Keratinocyte (primary cell): Measurements from ENCODE around the gene TGFBR1. TPM values are rescaled to one million over a fixed set of nuclear protein-coding genes. Genes with fewer than 3 reads are reported as not detected.

Source experiments
- DNase-seq: peaks from one replicate; pipeline ENCODE4 v3.0.0-alpha.2; 2011; ENCODE audit warnings: low read depth, missing footprints, low spot score
- FAIRE-seq: peaks from 2 replicates; lab custom pipeline; 2011; peaks lifted over from hg19 to GRCh38; lab: Jason Lieb, UNC
- H2AFZ ChIP-seq: 2 replicates; pipeline ENCODE4 v1.6.0; 2012; ENCODE audit warnings: low read length, control low read depth, inconsistent platforms; ENCODE audit not compliant: control insufficient read depth
- H3K27ac ChIP-seq: 2 replicates; pipeline ENCODE4 v1.5.1; 2011; ENCODE audit warnings: low read length; ENCODE audit not compliant: control insufficient read depth, insufficient read depth
- H3K27me3 ChIP-seq: 3 replicates; pipeline ENCODE4 v1.6.0; 2011; ENCODE audit warnings: low read length; ENCODE audit not compliant: control insufficient read depth, insufficient read depth; ENCODE audit errors: extremely low read depth
- H3K36me3 ChIP-seq, 2 experiments: 2 replicates in 1 of 2; 3 replicates in 1 of 2; pipeline ENCODE4 v1.5.1; 2011; ENCODE audit warnings: low read length in 2 of 2, mild to moderate bottlenecking in 1 of 2; ENCODE audit not compliant: control insufficient read depth in 2 of 2, insufficient read depth in 2 of 2; ENCODE audit errors: extremely low read depth in 1 of 2
- H3K4me1 ChIP-seq: 3 replicates; pipeline ENCODE4 v1.5.1; 2011; ENCODE audit warnings: low read length; ENCODE audit not compliant: control insufficient read depth, insufficient read depth; ENCODE audit errors: extremely low read depth
- H3K4me2 ChIP-seq: 3 replicates; pipeline ENCODE4 v1.6.0; 2011; ENCODE audit warnings: low read depth, low read length; ENCODE audit not compliant: control insufficient read depth, insufficient read depth; ENCODE audit errors: extremely low read depth
- H3K4me3 ChIP-seq, 3 experiments: fragments of 200-600 bp in 1 of 3; sonication (generic) in 1 of 3; 2 replicates in 2 of 3; 3 replicates in 1 of 3; pipeline ENCODE4 v1.5.1; 2011 to 2016; ENCODE audit warnings: low read length in 3 of 3, mild to moderate bottlenecking in 3 of 3, control low read depth in 2 of 3, inconsistent platforms in 1 of 3, low read depth in 1 of 3, mixed read lengths in 1 of 3, mixed run types in 1 of 3, moderate library complexity in 1 of 3; ENCODE audit not compliant: control insufficient read depth in 2 of 3, insufficient read depth in 2 of 3; ENCODE audit errors: extremely low read depth in 1 of 3
- H3K79me2 ChIP-seq: 2 replicates; pipeline ENCODE4 v1.6.0; 2012; ENCODE audit warnings: low read length; ENCODE audit not compliant: control insufficient read depth, insufficient read depth
- H3K9ac ChIP-seq: 3 replicates; pipeline ENCODE4 v1.6.0; 2011; ENCODE audit warnings: low read length; ENCODE audit not compliant: control insufficient read depth, insufficient read depth; ENCODE audit errors: extremely low read depth
- H3K9me1 ChIP-seq: 3 replicates; pipeline ENCODE4 v1.6.0; 2011; ENCODE audit warnings: low read length; ENCODE audit not compliant: control insufficient read depth, insufficient read depth; ENCODE audit errors: extremely low read depth
- H3K9me3 ChIP-seq: 2 replicates; pipeline ENCODE4 v1.5.1; 2012; ENCODE audit warnings: low read depth, low read length; ENCODE audit not compliant: control insufficient read depth
- H4K20me1 ChIP-seq: 3 replicates; pipeline ENCODE4 v1.6.0; 2011; ENCODE audit warnings: low read length; ENCODE audit not compliant: control insufficient read depth, insufficient read depth; ENCODE audit errors: extremely low read depth
- EZH2 ChIP-seq: IDR thresholded peaks from one replicate; pipeline ENCODE4 v1.6.1; 2012; ENCODE audit warnings: inconsistent platforms, mild to moderate bottlenecking, low read length, moderate library complexity
- dilution Hi-C: fragments of 300-500 bp; cut with MboI; formaldehyde crosslinking; loops from one replicate; pipeline ENCODE4 v1.7.0; 2020; ENCODE audit warnings: low sequenced_read_pairs; ENCODE audit not compliant: extremely low pct_ligation_motif_present
- polyA plus RNA-seq, 5 experiments: library from polyadenylated mRNA; depleted of rRNA in 3 of 5; stranded (reverse) in 3 of 5; stranded (forward) in 1 of 5; unstranded in 1 of 5; fragments of >200 nt; gene quantifications; 1 replicate in 1 of 5; 2 replicates in 3 of 5; 3 replicates in 1 of 5; pipeline versions ENCODE4 v1.2.1 to v1.2.3, GENCODE V29; 2011 to 2012; ENCODE audit warnings: missing spikeins in 2 of 5, low read depth in 1 of 5, low replicate concordance in 1 of 5
- TF ChIP-seq, protein P1 (sequence below), 3 experiments: IDR thresholded peaks in 1 of 3; conservative IDR thresholded peaks in 1 of 3; optimal IDR thresholded peaks in 1 of 3; 2 replicates in 2 of 3; 3 replicates in 1 of 3; pipeline versions ENCODE3 to v1.5.1; 2011; ENCODE audit warnings: low read length in 3 of 3, mild to moderate bottlenecking in 3 of 3, moderate library complexity in 2 of 3, control low read depth in 1 of 3, inconsistent platforms in 1 of 3; ENCODE audit not compliant: insufficient read depth in 2 of 3; ENCODE audit errors: extremely low read depth in 1 of 3

The TGFBR1 gene
- polyA plus RNA-seq, 1 donor (not counting 4 experiments of a cell fraction or from before 2014, with no cell fraction given), result 55.0 TPM

DNA sequence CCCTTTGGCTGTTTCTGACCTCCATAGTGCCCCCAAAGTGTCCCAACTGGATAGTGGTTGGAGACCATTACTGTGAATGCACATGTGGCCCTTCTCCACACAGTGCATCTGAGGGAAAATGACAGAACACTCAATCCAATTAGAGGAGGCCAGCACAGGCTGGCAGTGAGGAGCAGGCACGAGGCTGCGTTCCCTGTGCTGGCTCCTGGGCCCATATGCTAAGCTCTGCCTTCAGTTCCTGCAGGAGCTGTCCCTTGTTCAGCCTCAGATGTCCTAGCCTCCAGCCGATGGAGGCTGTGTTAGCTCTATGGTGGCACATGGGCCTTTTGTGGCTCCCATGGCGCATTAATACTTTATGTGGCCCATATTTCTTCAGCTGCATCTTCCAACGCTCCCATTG lies 81.0 kb downstream of the TGFBR1 start:
- TF ChIP-seq, protein P1, sequence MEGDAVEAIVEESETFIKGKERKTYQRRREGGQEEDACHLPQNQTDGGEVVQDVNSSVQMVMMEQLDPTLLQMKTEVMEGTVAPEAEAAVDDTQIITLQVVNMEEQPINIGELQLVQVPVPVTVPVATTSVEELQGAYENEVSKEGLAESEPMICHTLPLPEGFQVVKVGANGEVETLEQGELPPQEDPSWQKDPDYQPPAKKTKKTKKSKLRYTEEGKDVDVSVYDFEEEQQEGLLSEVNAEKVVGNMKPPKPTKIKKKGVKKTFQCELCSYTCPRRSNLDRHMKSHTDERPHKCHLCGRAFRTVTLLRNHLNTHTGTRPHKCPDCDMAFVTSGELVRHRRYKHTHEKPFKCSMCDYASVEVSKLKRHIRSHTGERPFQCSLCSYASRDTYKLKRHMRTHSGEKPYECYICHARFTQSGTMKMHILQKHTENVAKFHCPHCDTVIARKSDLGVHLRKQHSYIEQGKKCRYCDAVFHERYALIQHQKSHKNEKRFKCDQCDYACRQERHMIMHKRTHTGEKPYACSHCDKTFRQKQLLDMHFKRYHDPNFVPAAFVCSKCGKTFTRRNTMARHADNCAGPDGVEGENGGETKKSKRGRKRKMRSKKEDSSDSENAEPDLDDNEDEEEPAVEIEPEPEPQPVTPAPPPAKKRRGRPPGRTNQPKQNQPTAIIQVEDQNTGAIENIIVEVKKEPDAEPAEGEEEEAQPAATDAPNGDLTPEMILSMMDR (optimal IDR thresholded peaks at IDR 0.05 in 1 of 3, IDR thresholded peaks at IDR 0.05 in 1 of 3, conservative IDR thresholded peaks at IDR 0.05 in 1 of 3; ENCODE audit: extremely low read depth in 1 of 3, insufficient read depth in 2 of 3, low read length in 3 of 3), result no peak
- TF ChIP-seq EZH2, result no peak
- H2AFZ ChIP-seq, result no peak overlapping the region
- H3K4me2 ChIP-seq, result no peak overlapping the region
- no peak overlapping the region for H3K9ac ChIP-seq
- DNase-seq (no peak), FAIRE-seq (no peak)
- no peaks in the 10 kb centered on the region for H3K9me1 ChIP-seq
- H3K79me2 ChIP-seq, result no peaks in the 10 kb centered on the region
- dilution Hi-C loops, result no loop called here
- H3K4me3 ChIP-seq, result no peak overlapping the region
- H3K4me1 ChIP-seq, result peaks cover 2% of the 10 kb centered on the region
- H3K27ac ChIP-seq, result no peak overlapping the region
- peaks cover 10% of the 10 kb centered on the region for H3K27me3 ChIP-seq
- no peaks in the 10 kb centered on the region for H3K36me3 ChIP-seq
- no peaks in the 10 kb centered on the region for H3K9me3 ChIP-seq
- H4K20me1 ChIP-seq, result no peaks in the 10 kb centered on the region

DNA sequence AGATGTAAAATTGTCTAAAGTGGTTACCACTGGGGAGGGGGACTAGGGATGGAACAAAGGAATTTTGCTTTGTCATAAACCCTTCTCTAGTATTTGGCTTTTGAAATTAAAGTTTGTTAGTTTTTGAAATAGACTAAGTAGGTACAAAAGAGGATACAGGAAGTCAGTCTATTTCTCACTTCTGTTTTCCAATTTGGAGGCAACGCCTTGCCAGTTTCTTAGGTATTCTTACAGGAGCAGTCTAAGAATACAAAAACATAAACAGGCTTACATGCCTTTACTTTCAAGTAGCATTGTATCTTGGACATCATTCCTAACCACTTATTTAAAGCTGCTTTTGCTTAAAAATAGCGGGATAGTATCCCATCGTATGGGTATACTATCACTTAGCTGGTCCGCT lies 82.4 kb downstream of the TGFBR1 start:
- Histone ChIP-seq H3K9ac (no peak overlapping the region), H3K4me3 (no peak overlapping the region), H4K20me1 (no peaks in the 10 kb centered on the region), H3K4me1 (peaks cover 2% of the 10 kb centered on the region), H3K36me3 (no peaks in the 10 kb centered on the region), H2AFZ (no peak overlapping the region), H3K79me2 (no peaks in the 10 kb centered on the region), H3K9me1 (no peaks in the 10 kb centered on the region), H3K27me3 (peaks cover 14% of the 10 kb centered on the region), H3K4me2 (no peak overlapping the region), H3K27ac (no peak overlapping the region), H3K9me3 (no peaks in the 10 kb centered on the region)
- DNase-seq (no peak), FAIRE-seq (no peak)
- dilution Hi-C loops, result no loop called here
- TF ChIP-seq EZH2, result no peak
- TF ChIP-seq, protein P1 (optimal IDR thresholded peaks at IDR 0.05 in 1 of 3, IDR thresholded peaks at IDR 0.05 in 1 of 3, conservative IDR thresholded peaks at IDR 0.05 in 1 of 3; ENCODE audit: extremely low read depth in 1 of 3, insufficient read depth in 2 of 3, low read length in 3 of 3), result no peak
